MM.1S (cell line): ENCODE data around the gene TPRG1.

Experiments used
- DNase-seq: peaks from one replicate; pipeline ENCODE4 v3.0.0-alpha.2; 2015
- H2AFZ ChIP-seq: fragments of 300-600 bp; sonication (generic); 2 replicates; pipeline ENCODE4 v1.6.0; 2016; ENCODE audit warnings: antibody characterized with exemption, low read length
- H3F3A ChIP-seq: fragments of 300-600 bp; sonication (generic); 2 replicates; pipeline ENCODE4 v1.6.1; 2016; ENCODE audit warnings: mild to moderate bottlenecking, antibody characterized with exemption, low read length, moderate library complexity, mixed read lengths; ENCODE audit not compliant: insufficient read depth
- H3K27ac ChIP-seq: fragments of 300-600 bp; sonication (generic); 2 replicates; pipeline ENCODE4 v1.5.1; 2016; ENCODE audit warnings: mild to moderate bottlenecking, low read length
- H3K27me3 ChIP-seq: fragments of 300-600 bp; sonication (generic); replicated peaks from 2 replicates; pipeline ENCODE4 v1.6.0; 2016; ENCODE audit warnings: low read length; ENCODE audit not compliant: insufficient read depth
- H3K36me3 ChIP-seq: fragments of 300-600 bp; sonication (generic); replicated peaks from 2 replicates; pipeline ENCODE4 v1.6.1; 2016; ENCODE audit warnings: mild to moderate bottlenecking, low read length, mixed read lengths; ENCODE audit not compliant: insufficient read depth
- H3K4me1 ChIP-seq: fragments of 300-600 bp; sonication (generic); 2 replicates; pipeline ENCODE4 v1.6.1; 2016; ENCODE audit warnings: low read length, mixed read lengths
- H3K4me2 ChIP-seq: fragments of 300-600 bp; sonication (generic); 2 replicates; pipeline ENCODE4 v1.6.0; 2016; ENCODE audit warnings: low read depth, low read length
- H3K4me3 ChIP-seq: fragments of 300-600 bp; sonication (generic); 2 replicates; pipeline ENCODE4 v1.5.1; 2016; ENCODE audit warnings: low read length, mixed read lengths
- H3K79me2 ChIP-seq: fragments of 300-600 bp; sonication (generic); 2 replicates; pipeline ENCODE4 v1.6.1; 2016; ENCODE audit warnings: mixed run types, low read length, mixed read lengths
- H3K9ac ChIP-seq: fragments of 300-600 bp; sonication (generic); 2 replicates; pipeline ENCODE4 v1.6.1; 2016; ENCODE audit warnings: low read length, mixed read lengths
- H3K9me2 ChIP-seq: fragments of 300-600 bp; sonication (generic); replicated peaks from 2 replicates; pipeline ENCODE4 v1.6.1; 2016; ENCODE audit warnings: mild to moderate bottlenecking, low read length, mixed read lengths; ENCODE audit not compliant: insufficient read depth
- H3K9me3 ChIP-seq: fragments of 300-600 bp; sonication (generic); replicated peaks from 2 replicates; pipeline ENCODE4 v1.6.1; 2016; ENCODE audit warnings: mild to moderate bottlenecking, low read length, mixed read lengths; ENCODE audit not compliant: insufficient read depth
- H4K20me1 ChIP-seq: fragments of 300-600 bp; sonication (generic); 2 replicates; pipeline ENCODE4 v1.6.1; 2016; ENCODE audit warnings: mild to moderate bottlenecking, low read length, moderate library complexity, mixed read lengths; ENCODE audit not compliant: insufficient read depth
- CTCF ChIP-seq: fragments of 300-600 bp; sonication (generic); IDR thresholded peaks from 2 replicates; pipeline ENCODE4 v1.5.1; 2016; ENCODE audit warnings: antibody characterized with exemption, low read length, mixed read lengths
- EZH2 ChIP-seq: fragments of 300-600 bp; sonication (generic); optimal IDR thresholded peaks from 2 replicates; pipeline ENCODE3; 2017; ENCODE audit warnings: low read depth, mild to moderate bottlenecking, antibody characterized with exemption, low read length, mixed read lengths
- EZH2phosphoT487 ChIP-seq: fragments of 300-600 bp; sonication (generic); IDR thresholded peaks from 2 replicates; pipeline ENCODE4 v1.6.1; 2018; ENCODE audit warnings: antibody characterized with exemption, low read length

TPRG1 gene

GRCh38 chr3:189172668-189173419 is 1.1 kb downstream of the TPRG1 start:
- DNase-seq: no peak
- no peak overlapping the region for H3K4me3 ChIP-seq
- no peaks in the 10 kb centered on the region for H3K9me2 ChIP-seq
- TF ChIP-seq EZH2 (no peak), CTCF (no peak), EZH2phosphoT487 (no peak)
- no peaks in the 10 kb centered on the region for H3K36me3 ChIP-seq
- no peak overlapping the region for H3K27ac ChIP-seq
- H3K79me2 ChIP-seq: no peaks in the 10 kb centered on the region
- no peak overlapping the region for H3K9ac ChIP-seq
- H3F3A ChIP-seq: no peaks in the 10 kb centered on the region
- H2AFZ ChIP-seq: no peak overlapping the region
- H4K20me1 ChIP-seq: no peaks in the 10 kb centered on the region
- H3K27me3 ChIP-seq: no peaks in the 10 kb centered on the region
- no peaks in the 10 kb centered on the region for H3K4me1 ChIP-seq
- no peak overlapping the region for H3K4me2 ChIP-seq
- no peaks in the 10 kb centered on the region for H3K9me3 ChIP-seq

GRCh38 chr3:189184566-189184965 is 12.8 kb downstream of the TPRG1 start:
- Histone ChIP-seq H3K4me2 (no peak overlapping the region), H2AFZ (no peak overlapping the region), H3F3A (no peaks in the 10 kb centered on the region), H3K9me2 (no peaks in the 10 kb centered on the region), H4K20me1 (no peaks in the 10 kb centered on the region), H3K27me3 (no peaks in the 10 kb centered on the region), H3K27ac (no peak overlapping the region), H3K36me3 (no peaks in the 10 kb centered on the region), H3K9me3 (no peaks in the 10 kb centered on the region), H3K4me1 (no peaks in the 10 kb centered on the region), H3K9ac (no peak overlapping the region), H3K79me2 (no peaks in the 10 kb centered on the region), H3K4me3 (no peak overlapping the region)
- no peak for TF ChIP-seq CTCF
- no peak for TF ChIP-seq EZH2
- no peak for TF ChIP-seq EZH2phosphoT487
- DNase-seq: no peak

- no peaks in the 10 kb centered on the region for H3K79me2 ChIP-seq
- H3K27me3 ChIP-seq: no peaks in the 10 kb centered on the region
- H3K9me3 ChIP-seq: no peaks in the 10 kb centered on the region
- H3K4me2 ChIP-seq: no peak overlapping the region
- H3F3A ChIP-seq: no peaks in the 10 kb centered on the region
- no peak overlapping the region for H2AFZ ChIP-seq
- H3K4me1 ChIP-seq: no peaks in the 10 kb centered on the region
- no peak for DNase-seq
- no peak overlapping the region for H3K9ac ChIP-seq
- no peaks in the 10 kb centered on the region for H3K9me2 ChIP-seq
- H4K20me1 ChIP-seq: no peaks in the 10 kb centered on the region
- TF ChIP-seq EZH2phosphoT487 (no peak), EZH2 (no peak), CTCF (no peak)
- no peak overlapping the region for H3K27ac ChIP-seq
- H3K36me3 ChIP-seq: no peaks in the 10 kb centered on the region
- H3K4me3 ChIP-seq: no peak overlapping the region
Measured at GRCh38 chr3:189186101-189186500, 14.3 kb downstream of the TPRG1 start.
